ENCODE results near the gene NHERF1. TPM values are rescaled to one million over a fixed set of nuclear protein-coding genes. Genes with fewer than 3 reads are reported as not detected.

Gene NHERF1
- total RNA-seq, 6 experiments from 2014 or later, result 15.7 to 18.9 (median 17.5) TPM

- no peaks in the 10 kb centered on the region for H3K9me3 Mint-ChIP-seq
- no peaks in the 10 kb centered on the region for H3K4me1 Mint-ChIP-seq (ENCODE audit: low read depth)
- H3K4me3 Mint-ChIP-seq, result no peak overlapping the region
- TF ChIP-seq, protein P1, sequence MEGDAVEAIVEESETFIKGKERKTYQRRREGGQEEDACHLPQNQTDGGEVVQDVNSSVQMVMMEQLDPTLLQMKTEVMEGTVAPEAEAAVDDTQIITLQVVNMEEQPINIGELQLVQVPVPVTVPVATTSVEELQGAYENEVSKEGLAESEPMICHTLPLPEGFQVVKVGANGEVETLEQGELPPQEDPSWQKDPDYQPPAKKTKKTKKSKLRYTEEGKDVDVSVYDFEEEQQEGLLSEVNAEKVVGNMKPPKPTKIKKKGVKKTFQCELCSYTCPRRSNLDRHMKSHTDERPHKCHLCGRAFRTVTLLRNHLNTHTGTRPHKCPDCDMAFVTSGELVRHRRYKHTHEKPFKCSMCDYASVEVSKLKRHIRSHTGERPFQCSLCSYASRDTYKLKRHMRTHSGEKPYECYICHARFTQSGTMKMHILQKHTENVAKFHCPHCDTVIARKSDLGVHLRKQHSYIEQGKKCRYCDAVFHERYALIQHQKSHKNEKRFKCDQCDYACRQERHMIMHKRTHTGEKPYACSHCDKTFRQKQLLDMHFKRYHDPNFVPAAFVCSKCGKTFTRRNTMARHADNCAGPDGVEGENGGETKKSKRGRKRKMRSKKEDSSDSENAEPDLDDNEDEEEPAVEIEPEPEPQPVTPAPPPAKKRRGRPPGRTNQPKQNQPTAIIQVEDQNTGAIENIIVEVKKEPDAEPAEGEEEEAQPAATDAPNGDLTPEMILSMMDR (IDR thresholded peaks at IDR 0.05), result no peak
- H3K36me3 Mint-ChIP-seq (ENCODE audit: low read depth), result no peaks in the 10 kb centered on the region
- H3K27ac Mint-ChIP-seq, result no peak overlapping the region
- peaks cover 17% of the 10 kb centered on the region for H3K27me3 Mint-ChIP-seq (ENCODE audit: insufficient read depth)
- no peak for DNase-seq
These were observed 16.2 kb upstream of the NHERF1 start for GRCh38 chr17:74732042-74732867.

DNA sequence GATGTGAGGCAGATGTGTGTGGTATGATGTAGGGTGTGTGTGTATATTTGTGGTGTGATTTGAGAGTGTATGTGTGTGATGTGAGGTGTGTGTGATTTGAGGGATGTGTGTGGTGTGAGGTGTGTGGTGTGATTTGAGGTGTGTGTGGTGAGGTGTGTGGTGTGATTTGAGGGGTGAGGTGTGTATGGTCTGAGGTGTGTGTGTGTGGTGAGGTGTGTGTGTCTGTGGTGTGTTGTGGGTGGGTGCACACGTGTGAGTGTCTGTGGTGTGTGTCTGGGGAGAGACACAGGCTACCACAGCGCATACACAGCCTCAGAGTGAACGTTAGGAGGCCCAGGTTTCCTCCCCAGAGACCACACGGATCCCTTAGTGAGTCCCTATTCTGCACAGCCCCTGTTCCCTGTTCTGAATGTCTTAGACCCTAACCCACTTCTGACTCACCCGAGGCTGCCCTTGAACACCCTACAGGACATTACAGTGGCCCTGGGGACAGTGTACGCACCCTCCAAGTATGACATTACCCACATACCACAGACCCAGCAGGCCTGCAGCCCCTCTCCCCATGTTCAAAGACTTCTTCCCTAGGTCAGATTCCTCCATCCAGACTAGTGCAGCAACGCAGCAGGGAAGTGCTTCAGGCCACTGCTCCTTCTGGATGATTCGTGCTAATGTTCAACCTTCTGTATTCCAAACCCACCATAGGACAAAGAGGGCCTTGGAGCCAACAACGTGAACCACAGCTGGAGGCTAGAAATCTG, 14.9 kb upstream of the NHERF1 start:
- H3K4me3 Mint-ChIP-seq, result no peak overlapping the region
- H3K9me3 Mint-ChIP-seq, result no peaks in the 10 kb centered on the region
- peaks cover 29% of the 10 kb centered on the region for H3K27me3 Mint-ChIP-seq (ENCODE audit: insufficient read depth)
- TF ChIP-seq, protein P1 (IDR thresholded peaks at IDR 0.05), result no peak
- DNase-seq, result no peak
- no peaks in the 10 kb centered on the region for H3K4me1 Mint-ChIP-seq (ENCODE audit: low read depth)
- no peak overlapping the region for H3K27ac Mint-ChIP-seq
- no peaks in the 10 kb centered on the region for H3K36me3 Mint-ChIP-seq (ENCODE audit: low read depth)

GRCh38 chr17:74734256-74734655, 14.2 kb upstream of the NHERF1 start:
- Mint-ChIP-seq H3K4me1 (ENCODE audit: low read depth) (no peaks in the 10 kb centered on the region), H3K27ac (no peak overlapping the region), H3K27me3 (ENCODE audit: insufficient read depth) (peaks cover 35% of the 10 kb centered on the region), H3K9me3 (no peaks in the 10 kb centered on the region), H3K4me3 (no peak overlapping the region), H3K36me3 (ENCODE audit: low read depth) (no peaks in the 10 kb centered on the region)
- DNase-seq, result no peak
- TF ChIP-seq, protein P1 (IDR thresholded peaks at IDR 0.05), result no peak

GRCh38 chr17:74736513-74737298, 11.7 kb upstream of the NHERF1 start, which contains the start of gene RAB37:
TSS of gene RAB37 (plus strand) at chr17:74737256. CDS start at chr17:74737273, 17 bp downstream.
- Mint-ChIP-seq H3K4me1 (ENCODE audit: low read depth) (peaks cover under 1% of the 10 kb centered on the region; the same call in 1 of the 2 replicates), H3K27ac (no peak within 1 kb of the TSS), H3K27me3 (ENCODE audit: insufficient read depth) (peaks cover 47% of the 10 kb centered on the region), H3K36me3 (ENCODE audit: low read depth) (no peaks in the 10 kb centered on the region), H3K4me3 (peak within 1 kb of the TSS; percentile 29; the same call in 1 of the 2 replicates), H3K9me3 (no peaks in the 10 kb centered on the region)
- no peak for DNase-seq
- TF ChIP-seq, protein P1 (IDR thresholded peaks at IDR 0.05), result peak; percentile 53

Measured in HFFc6 (cell line).